Measurements from ENCODE around the gene DEGS2.

DEGS2 gene

DNA sequence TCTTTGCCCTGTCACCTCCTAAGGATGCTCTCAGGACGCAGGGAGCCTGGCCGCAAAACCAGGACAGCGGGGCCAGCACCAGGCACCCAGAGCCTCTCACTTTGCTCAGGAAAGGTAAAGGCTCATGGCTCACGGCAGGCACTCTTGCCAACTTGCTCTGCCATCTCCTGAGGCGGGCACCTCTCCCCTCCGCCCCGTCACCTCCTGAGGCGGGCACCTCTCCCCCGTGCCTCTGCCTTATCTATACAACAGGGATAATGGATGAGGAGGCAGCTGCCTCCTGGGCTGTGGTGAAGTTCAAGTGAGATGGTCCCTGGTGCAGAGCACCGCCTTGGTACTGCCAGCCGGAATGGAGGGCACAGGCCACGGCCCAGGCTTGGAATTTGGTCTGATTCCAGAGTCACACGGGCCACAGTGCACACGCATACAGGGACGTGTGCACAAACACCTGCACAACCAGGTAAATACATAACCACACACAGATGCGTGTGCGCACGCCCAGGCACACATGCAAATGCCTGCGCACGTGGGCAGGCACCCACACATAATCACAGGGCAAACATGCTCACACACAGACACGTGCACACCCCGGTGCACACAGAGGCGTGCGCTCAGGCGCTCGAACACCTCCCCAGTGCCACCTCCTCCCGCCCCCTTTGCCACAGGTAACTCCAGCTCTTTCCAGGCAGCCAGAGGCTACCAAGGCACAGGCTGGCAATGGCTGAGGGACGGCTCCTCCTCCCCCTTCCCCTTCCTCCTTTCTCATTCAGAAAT lies 11.6 kb downstream of the DEGS2 start:
- DNase-seq: no peak

DNA sequence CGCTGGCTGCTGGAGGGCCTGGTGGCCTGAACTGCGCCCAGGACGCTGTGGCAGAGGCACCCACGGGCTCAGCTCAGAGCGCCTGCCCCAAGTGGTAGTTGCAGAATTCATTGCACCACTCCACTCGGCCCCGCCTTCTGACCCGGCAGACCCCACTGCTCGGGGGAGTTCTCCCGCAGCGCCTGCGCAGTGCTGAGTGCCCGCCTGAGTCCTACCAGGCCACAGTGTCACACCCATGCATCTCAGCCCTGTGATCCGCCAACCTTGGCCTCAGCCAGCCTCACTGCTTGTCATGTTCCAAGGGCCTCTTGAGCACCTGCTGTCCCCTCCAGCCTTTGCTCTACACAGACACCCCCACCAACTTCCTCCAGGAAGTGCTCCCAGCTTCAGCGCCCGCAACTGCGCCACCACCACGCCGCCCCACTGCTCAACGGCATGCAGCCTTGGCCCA lies 12.2 kb downstream of the DEGS2 start:
- no peak for DNase-seq

DNA sequence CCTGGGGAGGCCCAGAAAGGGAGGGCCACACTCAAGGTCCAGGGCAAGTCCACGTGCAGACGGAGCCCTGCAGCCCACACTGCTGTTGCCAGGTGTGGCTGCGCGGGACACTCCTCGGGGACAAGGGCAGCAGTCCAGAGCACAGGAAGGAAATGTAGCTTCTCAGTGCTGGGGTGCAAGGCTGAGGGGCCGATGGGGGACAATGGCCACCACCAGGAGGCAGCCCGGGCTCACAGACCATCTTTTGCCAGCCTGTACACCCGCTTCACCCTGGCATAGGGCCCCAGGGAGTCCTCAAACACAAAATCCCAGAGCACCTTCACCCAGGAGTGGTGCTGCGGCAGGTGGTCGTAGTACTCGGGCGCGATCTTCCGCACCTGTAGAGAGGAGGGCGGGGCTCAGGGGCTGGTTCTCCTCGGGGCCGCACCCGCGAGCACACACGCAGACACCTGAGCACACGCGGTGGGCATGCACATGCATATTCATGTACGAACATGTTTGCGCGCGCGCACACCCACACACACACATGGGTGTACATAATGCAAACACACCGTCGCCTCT lies 12.8 kb downstream of the DEGS2 start:
- no peak for DNase-seq

DNA sequence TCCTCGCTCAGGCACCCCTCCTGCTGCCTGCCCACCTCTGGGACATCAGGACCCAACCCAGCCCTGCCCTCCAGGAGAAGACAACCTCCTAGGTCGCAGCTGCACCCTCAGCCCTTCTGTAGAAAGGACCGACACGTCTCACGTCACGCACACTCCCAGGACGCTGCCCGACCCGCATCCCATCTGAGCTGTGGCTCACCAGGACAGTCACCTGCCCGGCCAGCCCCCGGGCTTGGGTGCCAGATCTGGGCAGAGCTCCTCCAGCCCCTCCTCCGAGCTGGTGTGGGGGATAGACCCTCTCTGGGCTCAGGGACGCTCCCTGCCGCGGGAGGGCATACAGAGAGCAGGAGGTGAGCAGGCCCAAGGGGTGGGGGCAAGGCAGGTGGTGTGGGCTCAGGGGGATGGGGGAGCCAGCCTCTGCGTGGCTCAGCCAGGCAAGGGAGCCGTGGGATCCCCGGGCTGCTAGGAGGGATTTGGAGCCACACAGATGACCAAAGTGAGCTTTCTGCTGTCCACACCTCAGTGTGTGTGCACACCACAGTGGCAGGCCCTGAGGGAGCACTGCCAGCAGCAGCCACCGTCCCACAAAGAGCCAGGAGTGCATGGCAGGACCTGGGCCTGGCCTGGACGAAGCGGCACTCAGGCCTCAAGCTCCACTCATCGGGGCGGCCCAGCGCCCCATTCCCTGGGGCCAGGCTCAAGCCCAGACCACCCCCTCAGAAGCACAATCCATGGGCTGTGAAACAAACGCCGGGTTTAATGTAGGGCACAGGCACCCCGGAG lies 13.6 kb downstream of the DEGS2 start:
- DNase-seq: no peak

GRCh38 chr14:100144996-100145646 lies 14.3 kb downstream of the DEGS2 start:
- no peak for DNase-seq

- DNase-seq: no peak
Measured at GRCh38 chr14:100144645-100144995, 14.8 kb downstream of the DEGS2 start.

- DNase-seq: no peak
Measured at GRCh38 chr14:100143934-100144333, 15.5 kb downstream of the DEGS2 start.

GRCh38 chr14:100143523-100143922 lies 15.9 kb downstream of the DEGS2 start:
- DNase-seq: no peak

- DNase-seq: no peak
Measured at GRCh38 chr14:100142073-100143040, 17.1 kb downstream of the DEGS2 start.

DNA sequence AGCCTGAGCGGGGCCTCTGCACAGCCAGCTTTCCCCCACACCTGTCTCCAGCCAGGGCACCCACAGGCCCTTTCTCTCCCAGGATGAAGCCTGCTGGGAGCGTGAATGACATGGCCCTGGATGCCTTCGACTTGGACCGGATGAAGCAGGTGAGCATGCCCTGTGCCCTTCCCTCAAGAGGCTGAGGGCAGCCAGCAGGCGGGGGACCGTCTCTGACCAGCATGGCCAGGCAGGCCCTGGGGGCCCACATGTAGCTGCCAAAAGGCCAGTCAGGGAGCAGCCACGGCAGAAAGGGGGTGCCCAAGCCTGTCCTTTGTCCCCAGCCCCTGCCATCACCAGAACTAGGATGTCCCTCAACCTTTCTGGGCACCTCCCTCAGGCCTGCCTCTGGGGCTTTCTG lies 18.3 kb downstream of the DEGS2 start:
- no peak for DNase-seq

GRCh38 chr14:100140452-100141078 lies 18.9 kb downstream of the DEGS2 start:
- no peak for DNase-seq

- no peak for DNase-seq
Measured at GRCh38 chr14:100138955-100139354, 20.5 kb downstream of the DEGS2 start.

- no peak for DNase-seq
Measured at GRCh38 chr14:100138082-100138787, 21.2 kb downstream of the DEGS2 start.

- DNase-seq: no peak
Measured at GRCh38 chr14:100137173-100137572, 22.3 kb downstream of the DEGS2 start.

DNA sequence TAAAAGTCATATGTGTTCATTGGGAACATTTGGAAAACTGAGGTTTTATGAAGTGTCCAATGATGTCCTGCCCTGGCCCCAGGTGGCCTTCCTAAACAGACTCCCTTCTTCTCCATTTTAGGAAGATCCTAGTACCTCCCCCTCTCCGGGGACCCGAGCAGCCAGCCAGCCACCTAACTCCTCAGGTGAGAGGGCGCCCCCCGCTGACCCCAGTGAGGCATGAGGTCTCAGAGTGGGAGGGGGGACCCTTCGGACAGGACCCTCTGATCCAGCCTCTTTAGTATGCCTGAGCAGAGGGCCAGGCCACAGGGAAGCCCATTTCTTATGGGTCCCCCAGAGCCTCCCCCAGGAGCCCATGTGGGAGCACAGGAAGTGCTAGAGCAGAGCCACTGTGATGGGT lies 23.7 kb downstream of the DEGS2 start:
- DNase-seq: no peak

DNA sequence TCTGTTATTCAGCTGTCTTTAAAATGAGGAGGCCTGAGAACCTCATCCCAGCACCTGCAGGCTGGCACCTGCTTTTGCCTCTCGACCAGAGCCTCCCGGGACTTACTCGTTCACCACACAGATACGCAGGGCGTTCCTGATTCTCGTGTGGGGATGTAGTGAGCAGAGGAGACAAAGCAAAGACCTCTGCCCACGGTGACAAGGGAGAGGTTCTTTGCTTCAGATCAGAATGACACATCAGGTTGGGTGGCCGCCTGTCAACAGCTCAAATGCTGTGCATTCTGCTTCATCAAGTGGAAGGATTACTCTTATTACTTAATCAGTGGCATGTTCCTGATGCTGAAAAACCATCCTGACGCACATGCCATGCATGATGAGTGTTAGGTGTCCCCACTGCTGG lies 24.4 kb downstream of the DEGS2 start:
- DNase-seq: no peak

DNA sequence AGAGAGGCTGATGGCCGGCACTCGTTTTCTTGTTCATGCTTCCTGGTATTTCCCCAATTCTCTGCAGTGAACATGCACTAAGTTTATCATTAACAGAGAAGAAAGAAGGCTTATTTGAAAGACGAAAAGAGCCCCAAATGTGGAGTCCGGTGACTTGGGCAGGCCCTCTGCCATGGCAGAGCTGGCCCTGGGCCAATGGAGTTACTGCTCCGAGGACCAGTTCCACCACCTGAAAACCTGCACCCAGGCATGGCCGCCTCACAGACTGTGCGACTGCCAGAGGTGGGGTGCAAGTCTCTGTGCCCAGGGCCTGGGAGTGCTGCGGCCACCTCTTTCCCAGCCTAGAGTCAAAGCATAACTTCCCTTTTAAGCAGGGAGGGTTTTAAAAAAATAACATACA lies 24.9 kb downstream of the DEGS2 start:
- no peak for DNase-seq

GRCh38 chr14:100132903-100133510 lies 26.4 kb downstream of the DEGS2 start:
- no peak for DNase-seq

DNA sequence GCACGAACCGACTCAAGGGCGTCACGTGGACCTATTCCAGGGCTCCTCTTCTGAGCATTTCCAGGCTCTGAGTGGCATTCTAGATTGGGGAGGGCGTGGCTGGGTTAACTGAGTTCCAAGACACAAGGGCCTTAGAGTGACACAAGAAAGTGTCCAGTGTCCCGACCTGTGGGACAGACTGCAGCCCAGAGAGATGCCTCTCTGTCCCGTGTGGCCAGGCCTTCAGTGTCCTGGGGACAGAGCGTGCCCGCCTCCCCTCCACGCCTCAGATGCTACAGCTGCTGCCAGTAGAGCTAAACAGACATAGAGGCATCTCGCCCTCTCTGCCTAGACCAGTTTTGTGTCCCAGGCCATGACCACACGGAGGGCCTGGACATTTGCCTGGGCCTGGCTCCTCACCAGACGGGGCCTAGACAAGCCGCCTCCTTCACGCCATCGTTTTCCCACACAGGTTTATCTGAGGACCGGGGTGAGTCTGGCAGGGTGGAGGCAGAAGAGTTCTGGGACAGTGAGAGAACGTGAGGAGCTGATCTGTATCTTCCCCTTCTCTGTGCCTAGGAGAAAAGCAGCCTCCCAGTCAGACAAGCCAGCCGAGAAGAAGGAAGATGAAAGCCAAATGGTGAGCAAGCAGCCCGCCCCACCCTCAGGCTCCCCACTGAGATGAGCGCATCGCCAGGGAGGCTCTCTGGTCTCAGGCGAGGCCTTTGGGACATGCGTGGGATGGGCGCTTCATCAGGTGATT lies 27.1 kb downstream of the DEGS2 start:
- DNase-seq: no peak

DNA sequence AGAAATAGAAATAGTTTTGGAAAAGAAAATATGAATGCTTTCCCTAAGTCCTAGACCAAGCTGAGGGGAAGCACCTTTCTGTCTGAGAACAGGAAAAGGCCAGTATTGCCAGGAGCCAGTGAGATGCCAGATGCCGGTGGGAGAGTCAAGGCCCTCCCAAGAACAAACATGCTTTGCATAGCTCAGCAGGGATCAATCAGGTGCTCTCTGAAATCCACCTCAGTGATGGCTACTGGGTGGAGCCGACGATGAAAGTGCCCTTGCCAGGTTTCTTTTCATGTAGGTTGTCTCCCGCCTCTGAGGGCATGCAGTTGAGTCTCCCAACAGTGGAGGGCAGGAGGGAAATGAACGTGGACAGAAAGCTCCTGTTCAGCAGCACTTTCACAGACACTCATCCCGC lies 28.3 kb downstream of the DEGS2 start:
- DNase-seq: no peak
